Neural progenitor cell (in vitro differentiated cells): ENCODE data around the gene ASPA. TPM values are rescaled to one million over a fixed set of nuclear protein-coding genes. Genes with fewer than 3 reads are reported as not detected.

Experiments
- DNase-seq: peaks from one replicate; pipeline ENCODE4 v3.0.0-alpha.2; 2016; ENCODE audit warnings: low spot score
- H2AFZ ChIP-seq: fragments of 200-600 bp; sonication (generic); replicated peaks from 2 replicates; pipeline ENCODE4 v1.6.1; 2016; ENCODE audit warnings: antibody characterized with exemption
- H3F3A ChIP-seq: fragments of 200-600 bp; sonication (generic); 2 replicates; pipeline ENCODE4 v1.6.1; 2016; ENCODE audit warnings: antibody characterized with exemption, low read depth
- H3K27ac ChIP-seq: fragments of 200-600 bp; sonication (generic); 2 replicates; pipeline ENCODE4 v1.5.1; 2016; ENCODE audit warnings: mild to moderate bottlenecking
- H3K27me3 ChIP-seq: fragments of 200-600 bp; sonication (generic); 2 replicates; pipeline ENCODE4 v1.6.1; 2016; ENCODE audit warnings: mild to moderate bottlenecking, moderate library complexity
- H3K36me3 ChIP-seq: fragments of 200-600 bp; sonication (generic); 2 replicates; pipeline ENCODE4 v1.5.1; 2016
- H3K4me1 ChIP-seq: fragments of 200-600 bp; sonication (generic); 2 replicates; pipeline ENCODE4 v1.6.1; 2016; ENCODE audit warnings: mixed run types
- H3K4me2 ChIP-seq: fragments of 200-600 bp; sonication (generic); 2 replicates; pipeline ENCODE4 v1.6.1; 2016
- H3K4me3 ChIP-seq: fragments of 200-600 bp; sonication (generic); 2 replicates; pipeline ENCODE4 v1.5.1; 2016
- H3K79me2 ChIP-seq: fragments of 200-600 bp; sonication (generic); 2 replicates; pipeline ENCODE4 v1.6.1; 2016; ENCODE audit warnings: low read depth
- H3K9ac ChIP-seq: fragments of 200-600 bp; sonication (generic); 2 replicates; pipeline ENCODE4 v1.6.1; 2016
- H3K9me3 ChIP-seq: fragments of 200-600 bp; sonication (generic); 2 replicates; pipeline ENCODE4 v1.5.1; 2016; ENCODE audit warnings: low read depth
- H4K20me1 ChIP-seq: fragments of 200-600 bp; sonication (generic); 2 replicates; pipeline ENCODE4 v1.6.1; 2016; ENCODE audit warnings: low read depth
- H3K27ac Mint-ChIP-seq: 3 replicates; pipeline ENCODE4 v1.8.0; 2021; ENCODE audit warnings: mixed read lengths
- H3K27me3 Mint-ChIP-seq: 2 replicates; pipeline ENCODE4 v1.8.0; 2022; ENCODE audit warnings: low read depth, mild to moderate bottlenecking, inconsistent platforms, moderate library complexity, mixed read lengths; ENCODE audit not compliant: insufficient read depth
- H3K36me3 Mint-ChIP-seq: 3 replicates; pipeline ENCODE4 v1.8.0; 2021; ENCODE audit warnings: mixed read lengths
- H3K4me1 Mint-ChIP-seq: 3 replicates; pipeline ENCODE4 v1.8.0; 2021; ENCODE audit warnings: mixed read lengths
- H3K4me3 Mint-ChIP-seq: 3 replicates; pipeline ENCODE4 v1.8.0; 2021; ENCODE audit warnings: mild to moderate bottlenecking, moderate library complexity, mixed read lengths
- H3K9me3 Mint-ChIP-seq: 3 replicates; pipeline ENCODE4 v1.8.0; 2020; ENCODE audit warnings: mixed read lengths
- EZH2 ChIP-seq: fragments of 200-600 bp; sonication (generic); IDR thresholded peaks from 2 replicates; pipeline ENCODE4 v1.6.1; 2017; ENCODE audit warnings: antibody characterized with exemption, mild to moderate bottlenecking, moderate library complexity
- EZH2phosphoT487 ChIP-seq: fragments of 200-600 bp; sonication (generic); IDR thresholded peaks from 2 replicates; pipeline ENCODE4 v1.6.1; 2017; ENCODE audit warnings: antibody characterized with exemption
- total RNA-seq: library from RNA; depleted of rRNA; stranded (reverse); fragments of >200 nt; gene quantifications from 2 replicates; pipeline ENCODE4 v1.2.3, GENCODE V29; 2015; ENCODE audit warnings: low replicate concordance
- TF ChIP-seq, protein P1 (sequence below): fragments of 200-600 bp; sonication (generic); IDR thresholded peaks from 2 replicates; pipeline ENCODE4 v1.5.1; 2017; ENCODE audit warnings: antibody characterized with exemption, mild to moderate bottlenecking

Gene ASPA
- total RNA-seq, 1 donor from 2014 or later, result not detected

DNA sequence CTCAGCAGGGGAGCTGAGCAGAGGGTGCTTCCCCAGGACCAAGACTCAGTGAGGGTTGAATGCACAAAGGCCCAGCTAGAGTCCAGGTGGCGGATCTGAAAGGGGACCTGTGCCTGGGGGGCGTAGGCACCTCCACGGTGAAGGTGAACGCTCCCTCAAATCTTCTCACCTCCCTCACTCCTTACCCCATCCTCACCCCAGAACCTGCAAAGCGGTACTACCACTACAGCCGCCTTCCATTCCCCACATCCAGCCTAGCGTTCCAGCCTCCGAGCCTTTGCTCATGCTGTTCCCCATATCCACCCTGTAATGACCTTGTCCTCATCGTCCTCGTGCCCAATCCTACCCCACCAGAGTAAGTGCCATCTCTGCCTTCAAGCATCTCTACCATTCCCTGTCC is 51.2 kb downstream of the ASPA start:
- TF ChIP-seq EZH2 (no peak), EZH2phosphoT487 (no peak)
- TF ChIP-seq, protein P1, sequence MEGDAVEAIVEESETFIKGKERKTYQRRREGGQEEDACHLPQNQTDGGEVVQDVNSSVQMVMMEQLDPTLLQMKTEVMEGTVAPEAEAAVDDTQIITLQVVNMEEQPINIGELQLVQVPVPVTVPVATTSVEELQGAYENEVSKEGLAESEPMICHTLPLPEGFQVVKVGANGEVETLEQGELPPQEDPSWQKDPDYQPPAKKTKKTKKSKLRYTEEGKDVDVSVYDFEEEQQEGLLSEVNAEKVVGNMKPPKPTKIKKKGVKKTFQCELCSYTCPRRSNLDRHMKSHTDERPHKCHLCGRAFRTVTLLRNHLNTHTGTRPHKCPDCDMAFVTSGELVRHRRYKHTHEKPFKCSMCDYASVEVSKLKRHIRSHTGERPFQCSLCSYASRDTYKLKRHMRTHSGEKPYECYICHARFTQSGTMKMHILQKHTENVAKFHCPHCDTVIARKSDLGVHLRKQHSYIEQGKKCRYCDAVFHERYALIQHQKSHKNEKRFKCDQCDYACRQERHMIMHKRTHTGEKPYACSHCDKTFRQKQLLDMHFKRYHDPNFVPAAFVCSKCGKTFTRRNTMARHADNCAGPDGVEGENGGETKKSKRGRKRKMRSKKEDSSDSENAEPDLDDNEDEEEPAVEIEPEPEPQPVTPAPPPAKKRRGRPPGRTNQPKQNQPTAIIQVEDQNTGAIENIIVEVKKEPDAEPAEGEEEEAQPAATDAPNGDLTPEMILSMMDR, result no peak
- no peak overlapping the region for H3K4me3 ChIP-seq
- DNase-seq, result no peak
- H4K20me1 ChIP-seq, result no peaks in the 10 kb centered on the region
- H3K27me3 ChIP-seq, result no peaks in the 10 kb centered on the region
- H3K4me2 ChIP-seq, result no peak overlapping the region
- H3K4me3 Mint-ChIP-seq, result no peak overlapping the region
- H3K27me3 Mint-ChIP-seq, result peaks cover 3% of the 10 kb centered on the region
- H3K79me2 ChIP-seq, result no peaks in the 10 kb centered on the region
- no peaks in the 10 kb centered on the region for H3K9me3 Mint-ChIP-seq
- no peak overlapping the region for H3K27ac ChIP-seq
- peaks cover 25% of the 10 kb centered on the region for H3K4me1 ChIP-seq
- no peaks in the 10 kb centered on the region for H3K9me3 ChIP-seq
- H3K36me3 Mint-ChIP-seq, result peaks cover 14% of the 10 kb centered on the region
- H3F3A ChIP-seq, result peaks cover 4% of the 10 kb centered on the region
- H3K9ac ChIP-seq, result no peak overlapping the region
- no peaks in the 10 kb centered on the region for H3K36me3 ChIP-seq
- peak overlapping the region; percentile 9 for H3K27ac Mint-ChIP-seq
- no peak overlapping the region for H2AFZ ChIP-seq
- peaks cover 54% of the 10 kb centered on the region for H3K4me1 Mint-ChIP-seq

DNA sequence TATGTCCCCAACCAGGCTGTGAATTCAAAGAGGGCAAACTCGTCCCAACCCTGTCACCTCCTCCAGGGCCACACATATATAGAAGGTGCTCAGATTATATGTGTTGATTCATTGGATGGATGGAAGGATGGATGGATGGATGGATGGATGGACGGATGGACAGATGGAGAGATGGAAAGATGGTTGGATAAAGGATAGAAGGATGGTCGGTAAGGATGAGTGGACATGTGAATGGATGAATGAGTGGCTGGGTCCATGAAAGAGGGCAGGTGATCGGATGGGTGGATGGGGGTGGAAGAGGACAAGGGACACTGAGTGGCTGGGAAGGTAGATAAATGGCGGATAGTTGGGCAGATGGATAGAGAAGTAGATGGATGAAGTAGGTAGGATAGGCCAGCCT is 51.7 kb downstream of the ASPA start:
- H3K4me2 ChIP-seq, result no peak overlapping the region
- H3K9me3 Mint-ChIP-seq, result no peaks in the 10 kb centered on the region
- H3K27ac ChIP-seq, result no peak overlapping the region
- TF ChIP-seq, protein P1, result no peak
- TF ChIP-seq EZH2 (no peak), EZH2phosphoT487 (no peak)
- no peak for DNase-seq
- no peaks in the 10 kb centered on the region for H3K36me3 ChIP-seq
- peaks cover 3% of the 10 kb centered on the region for H3K27me3 Mint-ChIP-seq
- H4K20me1 ChIP-seq, result no peaks in the 10 kb centered on the region
- peak overlapping the region; percentile 9 for H3K27ac Mint-ChIP-seq
- H3K36me3 Mint-ChIP-seq, result peaks cover 14% of the 10 kb centered on the region
- no peaks in the 10 kb centered on the region for H3K9me3 ChIP-seq
- H3K4me3 Mint-ChIP-seq, result no peak overlapping the region
- H3K27me3 ChIP-seq, result no peaks in the 10 kb centered on the region
- no peaks in the 10 kb centered on the region for H3K79me2 ChIP-seq
- no peak overlapping the region for H3K9ac ChIP-seq
- H3K4me1 Mint-ChIP-seq, result peaks cover 57% of the 10 kb centered on the region
- no peak overlapping the region for H2AFZ ChIP-seq
- no peak overlapping the region for H3K4me3 ChIP-seq
- H3F3A ChIP-seq, result peaks cover 4% of the 10 kb centered on the region
- peaks cover 25% of the 10 kb centered on the region for H3K4me1 ChIP-seq

DNA sequence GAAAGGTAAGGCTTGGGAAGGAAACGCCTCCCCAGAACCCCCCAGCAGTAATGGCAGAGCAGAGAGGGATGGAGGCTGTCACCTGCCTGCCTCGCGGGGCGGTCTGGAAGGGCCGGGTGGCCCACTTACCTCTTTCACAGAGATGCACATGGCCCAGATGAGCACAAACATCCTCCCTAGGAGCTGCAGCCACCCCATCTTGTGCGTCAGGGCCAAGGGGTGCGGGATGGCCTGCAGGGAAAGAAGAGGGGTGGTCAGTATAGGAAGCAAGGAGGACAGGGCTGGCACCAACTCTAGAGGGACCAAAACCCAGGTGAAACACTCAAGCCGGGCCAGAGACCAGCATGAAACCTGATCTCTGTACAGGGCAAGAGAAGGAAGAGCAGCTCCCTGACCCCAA is 52.1 kb downstream of the ASPA start:
- TF ChIP-seq, protein P1, result no peak
- TF ChIP-seq EZH2phosphoT487, result no peak
- TF ChIP-seq EZH2, result no peak

More for the DNA sequence above, 52.1 kb downstream of the ASPA start:
- Histone ChIP-seq H4K20me1 (no peaks in the 10 kb centered on the region), H3K79me2 (no peaks in the 10 kb centered on the region), H3K36me3 (no peaks in the 10 kb centered on the region), H3K27me3 (no peaks in the 10 kb centered on the region), H3K27ac (no peak overlapping the region), H3K9me3 (no peaks in the 10 kb centered on the region), H3K4me2 (no peak overlapping the region), H3K9ac (no peak overlapping the region), H3F3A (peaks cover 4% of the 10 kb centered on the region), H2AFZ (no peak overlapping the region), H3K4me3 (no peak overlapping the region), H3K4me1 (peaks cover 25% of the 10 kb centered on the region)
- no peaks in the 10 kb centered on the region for H3K9me3 Mint-ChIP-seq
- DNase-seq, result no peak
- peak overlapping the region; percentile 81 for H3K4me3 Mint-ChIP-seq
- H3K27me3 Mint-ChIP-seq, result peaks cover 3% of the 10 kb centered on the region
- peaks cover 60% of the 10 kb centered on the region for H3K4me1 Mint-ChIP-seq
- H3K36me3 Mint-ChIP-seq, result peaks cover 14% of the 10 kb centered on the region
- peak overlapping the region; percentile 76 for H3K27ac Mint-ChIP-seq
